RWPE1 (cell line): Measurements from ENCODE around the gene MFSD1.

Source experiments
- CTCF ChIA-PET: fragments of 350-600 bp; sonication (Branson Sonifier 250); formaldehyde crosslinking; extraction: SDS; loops from one replicate; lab custom pipeline; 2021; lab: Yijun Ruan, JAX
- POLR2A ChIA-PET: fragments of 400-600 bp; formaldehyde crosslinking; extraction: SDS; loops from one replicate; lab custom pipeline; 2020; ENCODE audit warnings: antibody characterized with exemption; ENCODE audit not compliant: low non-redundant PET; lab: Yijun Ruan, JAX
- DNase-seq: peaks from one replicate; pipeline ENCODE4 v3.0.0; 2012; ENCODE audit warnings: low spot score
- H3K27ac ChIP-seq: fragments of 450-650 bp; 2 replicates; pipeline ENCODE4 v1.5.1; 2017
- TF ChIP-seq, protein P1 (sequence below): fragments of 450-650 bp; conservative IDR thresholded peaks from 2 replicates; pipeline ENCODE4 v1.5.1; 2017; ENCODE audit warnings: low read depth, mild to moderate bottlenecking

The MFSD1 gene

GRCh38 chr3:158863247-158863646, 61.4 kb downstream of the MFSD1 start:
- CTCF ChIA-PET, result no interaction called here
- no peak overlapping the region for H3K27ac ChIP-seq
- no peak for DNase-seq
- TF ChIP-seq, protein P1, sequence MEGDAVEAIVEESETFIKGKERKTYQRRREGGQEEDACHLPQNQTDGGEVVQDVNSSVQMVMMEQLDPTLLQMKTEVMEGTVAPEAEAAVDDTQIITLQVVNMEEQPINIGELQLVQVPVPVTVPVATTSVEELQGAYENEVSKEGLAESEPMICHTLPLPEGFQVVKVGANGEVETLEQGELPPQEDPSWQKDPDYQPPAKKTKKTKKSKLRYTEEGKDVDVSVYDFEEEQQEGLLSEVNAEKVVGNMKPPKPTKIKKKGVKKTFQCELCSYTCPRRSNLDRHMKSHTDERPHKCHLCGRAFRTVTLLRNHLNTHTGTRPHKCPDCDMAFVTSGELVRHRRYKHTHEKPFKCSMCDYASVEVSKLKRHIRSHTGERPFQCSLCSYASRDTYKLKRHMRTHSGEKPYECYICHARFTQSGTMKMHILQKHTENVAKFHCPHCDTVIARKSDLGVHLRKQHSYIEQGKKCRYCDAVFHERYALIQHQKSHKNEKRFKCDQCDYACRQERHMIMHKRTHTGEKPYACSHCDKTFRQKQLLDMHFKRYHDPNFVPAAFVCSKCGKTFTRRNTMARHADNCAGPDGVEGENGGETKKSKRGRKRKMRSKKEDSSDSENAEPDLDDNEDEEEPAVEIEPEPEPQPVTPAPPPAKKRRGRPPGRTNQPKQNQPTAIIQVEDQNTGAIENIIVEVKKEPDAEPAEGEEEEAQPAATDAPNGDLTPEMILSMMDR, result no peak
- POLR2A ChIA-PET, result no interaction called here

- POLR2A ChIA-PET, result no interaction called here
- no peak for DNase-seq
- CTCF ChIA-PET, result no interaction called here
- H3K27ac ChIP-seq, result no peak overlapping the region
- TF ChIP-seq, protein P1, result no peak
Measured at GRCh38 chr3:158864492-158864891, 62.6 kb downstream of the MFSD1 start.

DNA sequence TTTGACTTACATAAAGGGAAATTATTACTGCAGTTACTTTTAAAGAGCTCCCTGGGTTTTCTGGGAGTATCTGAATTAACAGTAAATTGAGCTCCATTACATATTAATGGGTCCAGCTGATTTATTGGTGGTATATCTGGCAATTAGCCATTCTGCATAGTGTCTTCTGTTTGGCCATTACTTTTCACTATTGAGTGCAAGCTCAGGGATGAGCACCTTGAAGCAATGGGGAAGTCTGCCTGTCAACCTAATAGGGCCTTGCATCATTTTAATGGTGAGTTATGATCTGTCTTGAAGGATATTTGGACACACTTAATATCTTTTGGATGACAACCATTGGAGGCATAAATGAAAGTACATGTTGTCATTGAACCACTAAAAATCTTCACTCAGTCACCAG, 73.8 kb downstream of the MFSD1 start:
- ChIA-PET CTCF (no interaction called here), POLR2A (no interaction called here)
- TF ChIP-seq, protein P1, result no peak
- no peak for DNase-seq
- no peak overlapping the region for H3K27ac ChIP-seq
